SJSA1 (cell line): Measurements from ENCODE around the gene ELMO3. TPM values are rescaled to one million over a fixed set of nuclear protein-coding genes. Genes with fewer than 3 reads are reported as not detected.

Experiments
- DNase-seq, 2 experiments: peaks; one replicate each; pipeline ENCODE4 v3.0.0-alpha.2; 2015 to 2020; ENCODE audit warnings: low spot score in 2 of 2, low read depth in 1 of 2
- H3K27ac ChIP-seq: fragments of 250-450 bp; sonication (Bioruptor Pico); 2 replicates; pipeline ENCODE4 v1.5.1; 2020; ENCODE audit warnings: mild to moderate bottlenecking, moderate library complexity
- H3K27me3 ChIP-seq: fragments of 250-450 bp; sonication (Bioruptor Pico); replicated peaks from 2 replicates; pipeline ENCODE4 v1.5.1; 2020; ENCODE audit warnings: mild to moderate bottlenecking, moderate library complexity
- H3K36me3 ChIP-seq: fragments of 250-450 bp; sonication (Bioruptor Pico); 2 replicates; pipeline ENCODE4 v1.5.1; 2020; ENCODE audit warnings: mild to moderate bottlenecking
- H3K4me1 ChIP-seq: fragments of 250-450 bp; sonication (Bioruptor Pico); replicated peaks from 2 replicates; pipeline ENCODE4 v1.6.1; 2021; ENCODE audit warnings: mild to moderate bottlenecking
- H3K4me3 ChIP-seq: fragments of 250-450 bp; sonication (Bioruptor Pico); 2 replicates; pipeline ENCODE4 v1.5.1; 2020; ENCODE audit warnings: mild to moderate bottlenecking
- H3K9me3 ChIP-seq: fragments of 250-450 bp; sonication (Bioruptor Pico); replicated peaks from 2 replicates; pipeline ENCODE4 v1.5.1; 2020; ENCODE audit warnings: mild to moderate bottlenecking
- total RNA-seq: library from RNA; depleted of rRNA; stranded (reverse); fragments of >200 nt; shearing (Covaris generic); gene quantifications from 2 replicates; pipeline ENCODE4 v1.2.3, GENCODE V29; 2014; rRNA removed

ELMO3 gene, protein sequence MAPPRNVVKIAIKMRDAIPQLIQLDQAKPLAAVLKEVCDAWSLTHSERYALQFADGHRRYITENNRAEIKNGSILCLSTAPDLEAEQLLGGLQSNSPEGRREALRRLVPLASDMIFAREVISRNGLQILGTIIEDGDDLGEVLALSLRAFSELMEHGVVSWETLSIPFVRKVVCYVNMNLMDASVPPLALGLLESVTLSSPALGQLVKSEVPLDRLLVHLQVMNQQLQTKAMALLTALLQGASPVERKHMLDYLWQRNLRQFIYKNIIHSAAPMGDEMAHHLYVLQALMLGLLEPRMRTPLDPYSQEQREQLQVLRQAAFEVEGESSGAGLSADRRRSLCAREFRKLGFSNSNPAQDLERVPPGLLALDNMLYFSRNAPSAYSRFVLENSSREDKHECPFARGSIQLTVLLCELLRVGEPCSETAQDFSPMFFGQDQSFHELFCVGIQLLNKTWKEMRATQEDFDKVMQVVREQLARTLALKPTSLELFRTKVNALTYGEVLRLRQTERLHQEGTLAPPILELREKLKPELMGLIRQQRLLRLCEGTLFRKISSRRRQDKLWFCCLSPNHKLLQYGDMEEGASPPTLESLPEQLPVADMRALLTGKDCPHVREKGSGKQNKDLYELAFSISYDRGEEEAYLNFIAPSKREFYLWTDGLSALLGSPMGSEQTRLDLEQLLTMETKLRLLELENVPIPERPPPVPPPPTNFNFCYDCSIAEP
- 0.72 and 1.1 TPM in 2 replicates for total RNA-seq

- DNase-seq, result no peak
- Histone ChIP-seq H3K4me3 (no peak within 1 kb of the TSS), H3K4me1 (no peaks in the 10 kb centered on the region; the same call in 1 of the 2 replicates), H3K36me3 (peaks cover 90% of the 10 kb centered on the region), H3K27me3 (no peaks in the 10 kb centered on the region), H3K9me3 (no peaks in the 10 kb centered on the region), H3K27ac (no peak within 1 kb of the TSS)
Measured at GRCh38 chr16:67199011-67199807, at the start of gene ELMO3. Gene ELMO3 (plus strand): TSS chr16:67199131. CDS start chr16:67199327, 196 bp downstream.

DNA sequence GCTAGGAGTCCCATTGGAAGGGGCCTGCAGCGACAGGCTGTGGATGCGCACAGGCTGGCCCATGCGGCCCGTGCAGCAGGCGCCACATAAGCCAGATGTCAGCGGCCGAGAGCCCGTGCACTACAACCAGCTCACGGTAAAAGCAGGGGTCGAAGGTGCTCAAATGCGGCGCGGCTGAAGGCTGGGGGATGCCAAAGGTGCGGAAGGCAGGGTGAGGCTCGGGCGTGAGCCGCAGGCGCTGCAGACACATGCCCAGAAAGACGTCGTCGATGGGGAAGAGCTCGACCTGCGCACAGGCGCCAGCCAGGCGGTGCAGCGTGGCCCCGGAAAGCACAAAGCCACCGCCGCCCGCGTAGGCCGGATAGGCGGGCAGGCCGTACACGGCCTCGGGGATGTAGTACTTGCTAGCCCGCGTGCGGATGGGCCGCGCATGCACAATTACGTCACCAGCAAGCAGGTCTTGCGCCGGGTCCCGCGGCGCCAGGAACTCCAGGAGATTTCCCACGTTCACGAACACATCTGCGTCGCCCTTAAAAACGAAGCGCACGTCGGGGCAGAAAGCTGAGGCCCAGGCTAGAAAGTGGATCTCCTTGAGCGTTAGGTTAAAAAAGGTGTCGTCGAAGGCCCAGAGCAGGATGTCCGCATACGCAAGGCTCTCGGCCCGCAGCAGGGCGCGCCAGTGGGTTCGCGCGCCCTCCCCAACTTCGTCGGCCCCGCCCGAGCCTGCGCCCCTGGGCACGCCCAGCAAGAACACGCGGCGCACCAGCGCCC, 49.5 kb upstream of the ELMO3 start:
- H3K4me3 ChIP-seq, result peak overlapping the region; percentile 70; the same call in 1 of the 2 replicates
- peaks cover 25% of the 10 kb centered on the region for H3K4me1 ChIP-seq
- peaks cover 67% of the 10 kb centered on the region for H3K36me3 ChIP-seq
- no peaks in the 10 kb centered on the region for H3K27me3 ChIP-seq
- no peak overlapping the region for H3K27ac ChIP-seq
- DNase-seq, result no peak
- H3K9me3 ChIP-seq, result peaks cover 10% of the 10 kb centered on the region

- peak; percentile 71 to 78 for DNase-seq
- H3K9me3 ChIP-seq, result peaks cover 10% of the 10 kb centered on the region
- H3K27me3 ChIP-seq, result no peaks in the 10 kb centered on the region
- peaks cover 61% of the 10 kb centered on the region for H3K36me3 ChIP-seq
- H3K27ac ChIP-seq, result peak overlapping the region; percentile 83
- peak overlapping the region; percentile 70 for H3K4me3 ChIP-seq
- H3K4me1 ChIP-seq, result peaks cover 28% of the 10 kb centered on the region
Measured at GRCh38 chr16:67150047-67150832, 48.7 kb upstream of the ELMO3 start.

DNA sequence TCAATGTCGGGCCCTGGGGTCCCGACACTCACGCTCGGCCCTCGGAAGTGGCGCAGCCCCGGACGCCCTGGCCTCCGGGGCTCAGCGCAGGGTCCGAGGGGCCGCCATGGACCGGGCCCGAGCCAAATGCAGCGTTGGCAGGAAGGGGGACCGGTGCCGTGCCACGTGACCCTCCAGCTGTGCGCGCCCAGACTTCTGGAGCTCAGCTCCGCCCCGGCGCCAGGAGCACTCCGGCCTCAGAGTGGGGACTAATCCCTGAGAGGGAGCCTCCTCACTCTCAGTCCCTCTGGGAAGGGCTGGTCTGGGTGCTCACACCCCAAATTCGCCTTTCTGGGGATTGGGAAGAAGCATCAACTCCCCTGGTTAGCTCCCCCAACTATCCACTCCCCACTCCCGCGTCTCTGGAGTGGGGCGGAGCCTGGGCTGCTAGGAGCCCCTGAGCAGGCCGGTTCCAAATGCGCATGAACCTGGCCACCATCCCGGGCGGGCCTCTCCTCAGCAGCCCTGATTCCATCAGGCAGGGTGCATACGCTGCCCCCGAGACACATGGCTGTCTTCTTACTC, 48.0 kb upstream of the ELMO3 start, which contains the start of gene B3GNT9:
Gene B3GNT9 (minus strand): TSS at position 166 of the 564 bp plus-strand sequence. CDS start 513 bp downstream, outside the sequence.
- Histone ChIP-seq H3K27me3 (no peaks in the 10 kb centered on the region), H3K9me3 (peaks cover 10% of the 10 kb centered on the region), H3K4me1 (peaks cover 32% of the 10 kb centered on the region), H3K27ac (peak within 1 kb of the TSS; percentile 83), H3K36me3 (peaks cover 55% of the 10 kb centered on the region), H3K4me3 (peak within 1 kb of the TSS; percentile 70)
- DNase-seq, result peak; percentile 85 to 90

DNA sequence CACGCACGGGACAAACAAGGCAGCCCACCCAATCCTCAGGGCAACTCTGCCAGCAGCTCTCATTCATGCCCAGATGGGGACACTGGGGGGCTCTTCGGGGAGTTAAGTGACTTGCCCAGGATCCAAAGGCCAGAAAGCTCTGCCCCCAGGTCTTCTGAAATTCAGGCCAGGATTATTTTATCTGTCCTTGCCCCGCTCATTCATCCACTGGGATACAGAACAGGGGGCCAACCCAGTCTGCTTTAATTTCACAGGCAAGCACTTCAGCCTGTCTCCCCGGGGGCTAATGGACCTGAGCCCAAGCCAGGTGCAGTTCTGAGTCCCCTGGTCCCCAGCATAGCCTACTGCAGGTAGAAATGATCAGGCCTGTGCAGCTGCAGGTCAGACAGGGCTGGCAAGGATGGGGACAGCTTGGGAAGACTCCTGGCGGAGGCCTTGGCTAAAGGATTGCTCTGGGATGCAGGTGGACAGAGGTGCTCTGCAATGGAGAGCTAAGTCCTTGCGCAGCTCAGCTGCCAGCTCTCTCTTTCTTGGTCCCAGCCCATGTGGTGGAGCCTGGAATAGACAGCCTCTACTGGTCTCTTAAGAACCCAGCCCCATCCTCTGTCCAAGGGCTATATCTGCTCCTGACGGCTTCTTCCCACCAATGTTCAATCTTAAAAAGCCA, 47.4 kb upstream of the ELMO3 start:
- DNase-seq, result no peak
- H3K9me3 ChIP-seq, result peaks cover 10% of the 10 kb centered on the region
- H3K27me3 ChIP-seq, result no peaks in the 10 kb centered on the region
- H3K4me1 ChIP-seq, result peaks cover 32% of the 10 kb centered on the region
- H3K4me3 ChIP-seq, result peak overlapping the region; percentile 70; the same call in 1 of the 2 replicates
- H3K36me3 ChIP-seq, result peaks cover 48% of the 10 kb centered on the region
- H3K27ac ChIP-seq, result peak overlapping the region; percentile 83; the same call in 1 of the 2 replicates

DNA sequence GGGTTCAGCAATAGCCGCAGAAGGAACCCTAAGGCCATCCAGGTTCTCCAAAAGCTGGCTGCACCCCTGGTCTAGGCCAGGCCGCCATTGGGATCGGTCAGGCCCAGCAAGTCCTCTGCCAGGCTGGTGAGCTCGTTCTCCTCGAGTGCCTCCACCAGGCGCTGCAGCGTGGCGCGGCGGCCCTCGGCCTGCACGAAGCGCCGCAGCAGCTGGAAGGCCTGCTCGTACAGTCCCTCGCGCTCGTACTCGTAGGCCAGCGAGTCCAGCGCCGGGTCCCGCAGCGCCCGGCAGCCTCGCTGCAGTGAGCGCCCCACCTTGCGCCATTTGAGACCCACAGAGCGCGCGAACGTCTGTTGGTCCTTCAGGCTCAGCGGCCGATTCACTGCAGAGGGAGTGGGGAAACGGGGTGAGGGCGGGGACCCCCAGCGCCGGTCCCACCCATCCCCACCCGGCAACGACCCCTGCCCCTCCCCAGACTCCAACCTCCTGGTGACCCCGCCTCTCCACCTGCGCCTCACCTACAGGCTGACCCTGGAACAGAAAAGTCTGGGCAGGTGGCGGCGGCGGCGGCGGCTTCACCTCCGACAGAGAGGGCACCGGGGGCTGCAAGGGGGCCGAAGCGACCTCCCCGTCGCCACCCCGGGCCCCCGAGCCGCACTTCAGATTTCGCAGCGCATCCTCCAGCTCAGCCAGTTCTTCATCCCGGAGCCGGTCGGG, 44.2 kb upstream of the ELMO3 start:
- no peak overlapping the region for H3K27ac ChIP-seq
- H3K4me3 ChIP-seq, result no peak overlapping the region

DNA sequence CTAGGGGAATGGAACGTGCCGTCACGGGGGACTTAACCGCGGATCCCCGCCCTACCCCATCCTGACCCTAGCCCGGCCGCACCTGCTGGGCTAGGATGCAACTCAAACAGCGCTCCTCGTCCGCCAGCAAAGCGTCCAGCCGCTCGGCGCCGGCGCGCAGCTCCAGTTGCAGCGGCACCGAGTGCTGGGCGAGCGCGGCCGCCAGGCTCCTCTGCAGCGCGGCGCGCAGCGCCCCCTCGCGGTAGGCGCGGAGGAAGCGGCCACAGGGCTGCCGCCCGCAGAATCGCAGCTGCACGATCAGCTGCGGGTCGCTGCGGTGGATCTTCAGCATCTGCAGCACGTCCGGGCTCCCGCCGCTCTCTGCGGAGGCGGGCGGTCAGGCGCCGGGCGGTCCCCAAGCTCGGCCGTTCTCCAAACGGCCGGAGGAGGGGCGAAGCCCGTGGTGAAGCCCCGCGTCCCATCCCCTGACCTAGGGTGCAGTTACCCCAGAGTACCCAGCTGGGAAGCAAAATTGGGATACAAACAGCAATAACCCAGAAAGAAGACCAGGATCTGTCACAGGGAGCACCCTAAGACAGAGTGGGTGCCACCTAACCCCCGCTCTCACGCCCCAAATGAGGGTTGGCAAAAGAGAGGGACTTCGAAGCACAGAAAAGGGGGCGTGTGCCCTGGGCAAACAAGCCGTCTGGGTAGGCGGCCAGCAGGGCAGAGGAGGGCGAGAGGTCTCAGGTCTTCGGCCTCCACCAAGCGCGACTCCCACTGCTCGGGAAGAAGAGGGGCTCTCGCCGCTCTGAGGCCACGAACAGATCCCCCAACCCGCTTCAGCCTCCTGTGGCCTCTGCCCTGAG, 43.4 kb upstream of the ELMO3 start:
- H3K27me3 ChIP-seq, result no peaks in the 10 kb centered on the region
- H3K27ac ChIP-seq, result no peak overlapping the region
- no peak overlapping the region for H3K4me3 ChIP-seq
- H3K4me1 ChIP-seq, result peaks cover 31% of the 10 kb centered on the region
- no peaks in the 10 kb centered on the region for H3K9me3 ChIP-seq
- H3K36me3 ChIP-seq, result peaks cover 12% of the 10 kb centered on the region; the same call in 1 of the 2 replicates
- DNase-seq, result peak; percentile 59 to 70

More for the DNA sequence above, 44.2 kb upstream of the ELMO3 start:
- Histone ChIP-seq H3K4me1 (peaks cover 33% of the 10 kb centered on the region), H3K27me3 (no peaks in the 10 kb centered on the region), H3K36me3 (peaks cover 20% of the 10 kb centered on the region), H3K9me3 (peaks cover 4% of the 10 kb centered on the region)
- DNase-seq, result no peak

GRCh38 chr16:67156143-67156844, 42.6 kb upstream of the ELMO3 start:
- Histone ChIP-seq H3K4me3 (no peak overlapping the region), H3K4me1 (peaks cover 28% of the 10 kb centered on the region), H3K27ac (no peak overlapping the region), H3K9me3 (no peaks in the 10 kb centered on the region), H3K27me3 (no peaks in the 10 kb centered on the region), H3K36me3 (peaks cover 7% of the 10 kb centered on the region; the same call in 1 of the 2 replicates)
- DNase-seq, result no peak

DNA sequence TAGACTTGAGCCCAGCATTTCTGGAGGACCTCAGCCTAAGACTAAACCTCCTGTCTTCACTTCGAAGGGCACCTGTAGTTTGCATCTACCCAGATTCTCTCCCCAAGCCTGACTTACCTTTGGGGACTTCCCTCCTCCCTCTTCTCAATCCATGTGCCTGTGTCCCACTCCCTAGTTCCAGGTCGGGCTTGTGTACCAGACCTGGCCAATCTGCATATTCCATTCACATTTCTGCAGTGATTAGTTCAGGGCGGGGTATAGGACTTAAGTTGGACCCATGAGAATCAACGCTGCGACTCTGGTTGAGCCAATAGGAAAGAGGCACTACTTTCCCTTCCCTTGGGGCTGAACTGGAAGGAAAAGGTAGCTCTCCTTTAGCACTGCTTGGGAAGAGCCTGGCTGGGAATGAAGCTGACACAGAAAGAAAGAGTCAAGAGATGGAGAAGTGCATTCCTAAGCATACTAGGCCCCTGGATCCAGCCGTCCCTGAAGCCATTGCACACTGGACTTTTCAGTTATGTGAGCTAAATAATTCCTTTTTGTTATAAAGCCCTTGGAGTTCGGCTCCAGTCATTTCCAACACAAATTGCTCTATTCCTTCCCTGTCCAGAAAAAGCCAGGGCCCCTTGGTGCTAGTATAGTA, 41.7 kb upstream of the ELMO3 start:
- H3K4me1 ChIP-seq, result peaks cover 24% of the 10 kb centered on the region
- peaks cover 7% of the 10 kb centered on the region; the same call in 1 of the 2 replicates for H3K36me3 ChIP-seq
- H3K27ac ChIP-seq, result no peak overlapping the region
- no peak for DNase-seq
- no peaks in the 10 kb centered on the region for H3K9me3 ChIP-seq
- no peak overlapping the region for H3K4me3 ChIP-seq
- no peaks in the 10 kb centered on the region for H3K27me3 ChIP-seq
